ENCODE data around the gene AR.
"Not testable (repeated sequence)": the region's sequence is repeated elsewhere in the genome, so short reads cannot be mapped to it uniquely, and the experiment has no call there.

The AR gene

DNA sequence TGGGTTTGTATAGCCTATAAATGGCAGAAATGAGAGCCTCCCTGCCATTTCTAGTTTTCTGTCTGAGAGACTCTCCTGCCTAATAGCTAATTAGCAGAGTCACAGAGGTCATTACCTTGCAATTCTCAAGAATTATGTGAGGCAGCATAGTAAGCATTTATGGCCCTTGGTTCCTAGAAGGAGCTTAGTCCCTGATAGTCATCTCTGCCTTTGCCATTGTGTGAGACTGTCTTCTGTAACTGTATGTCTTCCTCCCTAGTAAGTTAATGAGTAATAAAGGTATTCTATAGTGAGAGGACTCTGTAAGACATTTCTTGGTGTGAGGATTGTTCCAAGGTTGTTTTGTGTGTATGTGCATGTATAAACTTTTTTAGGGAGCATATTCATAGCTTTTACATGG, 108.7 kb downstream of the AR start:
- ATAC-seq, result no peak
- H3K4me3 Mint-ChIP-seq, result no peak overlapping the region
- no peaks in the 10 kb centered on the region for H3K36me3 Mint-ChIP-seq
- H3K27ac Mint-ChIP-seq, result no peak overlapping the region
- no peaks in the 10 kb centered on the region for H3K4me1 Mint-ChIP-seq
- no peaks in the 10 kb centered on the region for H3K27me3 Mint-ChIP-seq
- no peaks in the 10 kb centered on the region for H3K9me3 Mint-ChIP-seq

DNA sequence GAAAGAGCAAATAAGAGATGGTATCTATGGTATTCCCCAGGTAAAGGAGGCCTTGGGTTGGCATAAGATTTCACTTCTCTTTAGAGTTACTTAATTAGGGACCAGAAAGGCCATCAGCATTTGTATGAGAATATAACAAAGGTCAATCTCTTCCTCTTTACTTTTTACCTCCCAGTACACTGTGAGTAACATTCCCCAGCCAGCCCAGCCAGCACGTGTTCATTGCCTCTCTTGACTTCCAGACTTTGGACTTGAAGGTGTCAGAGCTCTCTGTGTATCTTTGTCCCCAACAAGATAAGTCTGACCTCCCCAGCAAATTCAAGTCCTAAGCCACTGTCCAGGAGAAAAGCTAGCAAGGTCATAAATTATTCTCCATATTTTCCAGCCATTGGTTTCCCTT, 110.5 kb downstream of the AR start:
- H3K4me3 Mint-ChIP-seq, result no peak overlapping the region
- no peaks in the 10 kb centered on the region for H3K27me3 Mint-ChIP-seq
- no peak for ATAC-seq

DNA sequence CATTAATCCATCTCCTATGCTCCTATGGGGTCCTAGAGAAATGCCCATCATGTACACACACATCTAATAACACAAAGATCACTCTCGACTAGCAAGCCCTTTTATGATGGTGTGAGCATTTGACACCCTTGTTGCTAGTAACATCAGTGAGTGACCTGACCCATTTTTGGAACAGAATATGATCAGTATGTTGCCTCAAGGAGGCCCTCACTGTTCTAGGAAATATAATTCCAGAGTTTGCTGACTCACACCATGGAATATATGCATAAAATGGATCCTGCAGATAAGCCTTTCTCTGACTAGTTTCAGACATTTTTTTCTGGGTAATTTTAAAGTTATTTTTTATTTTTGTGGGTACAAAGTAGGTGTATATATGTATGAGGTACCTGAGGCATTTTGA, 121.8 kb downstream of the AR start:
- Mint-ChIP-seq H3K36me3 (no peaks in the 10 kb centered on the region), H3K27ac (no peak overlapping the region), H3K27me3 (no peaks in the 10 kb centered on the region), H3K4me1 (no peaks in the 10 kb centered on the region), H3K4me3 (no peak overlapping the region), H3K9me3 (peaks cover 6% of the 10 kb centered on the region)
- ATAC-seq, result no peak

More for the DNA sequence above, 110.5 kb downstream of the AR start:
- H3K27ac Mint-ChIP-seq, result no peak overlapping the region
- no peaks in the 10 kb centered on the region for H3K36me3 Mint-ChIP-seq
- no peaks in the 10 kb centered on the region for H3K9me3 Mint-ChIP-seq
- H3K4me1 Mint-ChIP-seq, result no peaks in the 10 kb centered on the region

DNA sequence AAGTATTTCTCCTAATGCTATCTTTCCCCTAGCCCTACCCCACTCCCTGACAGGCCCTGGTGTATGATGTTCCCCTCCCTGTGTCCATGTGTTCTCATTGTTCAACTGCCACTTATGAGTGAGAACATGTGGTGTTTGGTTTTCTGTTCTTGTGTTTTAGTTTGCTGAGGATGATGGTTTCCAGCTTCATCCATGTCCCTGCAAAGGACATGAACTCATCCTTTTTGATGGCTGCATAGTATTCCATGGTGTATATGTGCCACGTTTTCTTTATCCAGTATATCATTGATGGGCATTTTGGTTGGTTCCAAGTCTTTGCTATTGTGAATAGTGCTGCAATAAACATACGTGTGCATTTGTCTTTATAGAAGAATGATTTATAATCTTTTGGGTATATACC, 126.9 kb downstream of the AR start:
- not testable (repeated sequence) for H3K9me3 Mint-ChIP-seq, ATAC-seq

DNA sequence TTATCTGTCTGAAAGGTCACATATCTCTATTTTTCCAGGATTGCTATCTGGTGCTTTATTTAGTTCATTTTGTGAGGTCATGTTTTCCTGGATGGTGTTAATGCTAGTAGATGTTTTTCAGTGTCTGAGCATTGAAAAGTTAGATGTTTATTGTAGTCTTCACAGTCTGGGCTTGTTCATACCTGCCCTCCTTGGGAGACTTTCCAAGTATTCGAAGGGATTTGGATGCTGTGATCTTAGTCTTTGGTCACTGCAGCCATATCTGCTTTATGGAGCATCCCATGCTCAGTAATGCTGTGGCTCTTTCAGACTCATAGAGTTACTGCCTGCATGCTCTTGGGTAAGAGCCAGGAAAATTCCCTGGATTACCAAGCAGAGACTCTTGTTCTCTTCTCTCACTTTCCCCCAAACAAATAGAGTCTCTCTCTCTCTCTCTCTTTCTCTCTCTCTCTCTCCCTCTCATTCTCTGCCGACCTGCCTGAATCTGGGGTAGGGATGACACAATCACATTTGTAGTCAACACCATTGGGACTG, 130.0 kb downstream of the AR start:
- no peaks in the 10 kb centered on the region for H3K4me1 Mint-ChIP-seq
- H3K36me3 Mint-ChIP-seq, result no peaks in the 10 kb centered on the region
- no peak overlapping the region for H3K4me3 Mint-ChIP-seq
- no peak for ATAC-seq
- H3K27me3 Mint-ChIP-seq, result no peaks in the 10 kb centered on the region
- H3K27ac Mint-ChIP-seq, result no peak overlapping the region
- H3K9me3 Mint-ChIP-seq, result peaks cover 4% of the 10 kb centered on the region

More for the DNA sequence above, 126.9 kb downstream of the AR start:
- not testable (repeated sequence) for H3K27ac Mint-ChIP-seq, H3K4me3 Mint-ChIP-seq, H3K27me3 Mint-ChIP-seq, H3K4me1 Mint-ChIP-seq, H3K36me3 Mint-ChIP-seq

DNA sequence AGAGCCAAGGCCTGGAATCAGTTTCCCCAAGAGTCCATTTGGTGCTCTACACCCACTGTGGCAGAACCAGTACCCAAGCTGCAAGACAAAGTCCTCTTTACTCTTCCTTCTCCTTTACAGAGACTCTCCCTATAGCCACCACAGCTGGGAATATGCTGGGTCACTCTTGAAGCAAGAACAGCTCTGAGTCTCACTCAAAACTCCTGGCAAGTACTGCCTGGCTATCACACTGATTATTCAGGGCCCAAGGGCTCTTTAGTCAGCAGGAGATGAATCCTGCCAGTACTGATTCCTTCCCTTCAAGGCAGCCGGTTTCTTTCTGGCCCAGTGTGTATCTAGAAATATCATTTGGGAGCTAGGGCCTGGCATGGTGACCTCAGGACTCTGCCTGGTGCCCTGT, 130.9 kb downstream of the AR start:
- Mint-ChIP-seq H3K27ac (no peak overlapping the region), H3K4me1 (no peaks in the 10 kb centered on the region), H3K27me3 (no peaks in the 10 kb centered on the region), H3K36me3 (no peaks in the 10 kb centered on the region), H3K9me3 (peaks cover 4% of the 10 kb centered on the region), H3K4me3 (no peak overlapping the region)
- ATAC-seq, result no peak

DNA sequence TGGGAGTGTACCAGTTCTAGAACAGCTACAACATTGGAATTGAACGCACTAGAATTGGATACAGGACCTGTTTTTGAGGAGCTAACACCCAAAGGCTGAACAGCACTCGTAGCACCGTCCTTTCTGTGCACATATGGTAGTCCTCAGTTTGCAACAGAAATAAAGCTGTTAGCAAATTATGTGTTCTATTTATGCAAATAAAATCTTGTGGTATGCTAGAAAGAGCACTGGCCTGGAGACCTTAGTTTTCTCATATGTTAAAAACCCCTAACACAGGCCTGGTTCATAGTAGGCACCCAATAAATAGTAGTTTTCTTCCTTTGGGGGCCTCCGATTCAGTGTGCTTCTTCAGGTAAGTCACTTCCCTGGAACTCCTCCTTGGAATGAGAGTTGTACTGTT, 140.3 kb downstream of the AR start:
- Mint-ChIP-seq H3K36me3 (no peaks in the 10 kb centered on the region), H3K9me3 (no peaks in the 10 kb centered on the region), H3K4me3 (no peak overlapping the region), H3K27me3 (no peaks in the 10 kb centered on the region), H3K4me1 (no peaks in the 10 kb centered on the region), H3K27ac (no peak overlapping the region)
- ATAC-seq, result no peak

DNA sequence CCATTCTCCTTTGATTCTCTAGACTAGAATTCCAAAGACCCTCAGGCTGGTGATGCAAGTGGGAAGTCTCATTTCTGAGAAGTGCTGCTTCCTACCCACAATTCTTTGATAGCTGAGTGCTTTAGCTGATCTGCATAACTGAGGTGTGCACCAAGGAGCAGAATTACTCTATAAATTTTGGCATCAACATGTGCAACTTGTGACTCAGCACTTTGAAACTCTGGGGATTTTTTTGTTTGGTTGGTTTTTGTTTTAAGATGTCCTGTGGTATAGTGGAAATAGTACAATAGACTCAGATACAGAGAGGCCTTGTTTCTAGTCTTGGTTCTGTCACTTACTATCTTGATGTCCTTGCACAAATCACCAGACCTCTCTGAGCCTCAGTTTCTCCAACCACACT, 148.4 kb downstream of the AR start:
- no peaks in the 10 kb centered on the region for H3K27me3 Mint-ChIP-seq
- no peak overlapping the region for H3K27ac Mint-ChIP-seq
- H3K4me1 Mint-ChIP-seq, result no peaks in the 10 kb centered on the region
- no peak overlapping the region for H3K4me3 Mint-ChIP-seq
- no peak for ATAC-seq
- peaks cover 4% of the 10 kb centered on the region for H3K9me3 Mint-ChIP-seq
- no peaks in the 10 kb centered on the region for H3K36me3 Mint-ChIP-seq

DNA sequence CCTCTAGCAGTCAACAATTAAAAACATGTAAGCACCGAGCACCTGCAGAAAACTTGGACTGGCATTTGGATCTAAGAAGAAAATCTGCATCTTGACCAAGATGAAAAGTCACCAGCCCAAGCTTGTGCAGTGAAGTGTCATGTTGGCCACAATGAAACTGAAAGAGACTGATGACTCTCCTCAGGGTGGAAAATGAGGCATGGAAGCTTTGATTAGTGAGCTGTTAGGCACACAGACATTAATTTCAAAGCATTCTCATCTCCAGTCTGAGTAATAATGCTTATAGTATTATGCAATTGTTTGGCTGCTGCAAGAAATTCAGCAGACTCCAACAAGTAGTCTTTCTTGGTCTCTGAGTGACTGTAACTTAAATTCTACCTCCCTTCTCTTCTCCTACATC, 150.1 kb downstream of the AR start:
- Mint-ChIP-seq H3K27me3 (no peaks in the 10 kb centered on the region), H3K9me3 (peaks cover 4% of the 10 kb centered on the region), H3K27ac (no peak overlapping the region), H3K4me1 (no peaks in the 10 kb centered on the region), H3K36me3 (no peaks in the 10 kb centered on the region), H3K4me3 (no peak overlapping the region)
- no peak for ATAC-seq

DNA sequence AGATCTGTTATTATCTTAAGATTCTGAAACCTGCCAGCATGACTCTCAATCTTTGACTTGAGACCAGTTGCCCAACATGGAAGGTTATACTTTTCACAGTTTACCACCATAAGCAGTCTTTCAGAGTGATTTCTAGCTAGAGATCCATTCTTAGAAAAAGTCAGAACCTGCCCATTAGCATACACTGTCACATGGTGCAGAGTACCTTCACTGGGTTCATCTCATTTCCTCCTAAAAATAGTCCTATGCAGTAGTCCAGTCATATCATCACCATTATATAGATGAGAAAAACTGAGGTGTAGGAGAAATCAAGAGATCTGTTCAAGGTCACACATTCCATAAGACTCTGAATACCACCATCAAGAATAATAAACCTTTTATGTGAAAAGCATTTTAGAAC, 153.6 kb downstream of the AR start:
- H3K27me3 Mint-ChIP-seq, result no peaks in the 10 kb centered on the region
- peaks cover 3% of the 10 kb centered on the region for H3K9me3 Mint-ChIP-seq
- no peaks in the 10 kb centered on the region for H3K4me1 Mint-ChIP-seq
- H3K27ac Mint-ChIP-seq, result no peak overlapping the region
- H3K4me3 Mint-ChIP-seq, result no peak overlapping the region
- no peak for ATAC-seq
- H3K36me3 Mint-ChIP-seq, result no peaks in the 10 kb centered on the region

DNA sequence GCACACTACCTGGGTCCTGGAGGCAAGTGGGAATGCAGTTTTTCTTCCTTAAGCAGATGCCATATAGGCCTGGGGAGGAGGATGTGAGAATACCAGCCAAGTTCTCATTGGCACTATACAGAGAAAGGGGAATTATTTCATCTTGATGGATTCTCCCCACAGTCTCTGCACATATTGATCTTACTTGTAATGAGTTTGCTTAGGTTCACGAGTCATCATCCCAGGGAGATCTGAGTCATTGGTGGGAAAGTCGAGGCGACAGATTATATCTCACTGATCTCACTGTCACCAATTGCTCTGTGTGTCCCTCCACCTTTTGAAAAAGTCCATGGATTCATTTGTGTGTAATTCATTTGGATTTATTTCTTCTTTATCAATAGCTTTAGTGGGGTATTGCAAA, 156.8 kb downstream of the AR start:
- Mint-ChIP-seq H3K36me3 (no peaks in the 10 kb centered on the region), H3K4me3 (no peak overlapping the region), H3K27me3 (no peaks in the 10 kb centered on the region), H3K9me3 (peaks cover 3% of the 10 kb centered on the region), H3K4me1 (no peaks in the 10 kb centered on the region), H3K27ac (no peak overlapping the region)
- ATAC-seq, result no peak

DNA sequence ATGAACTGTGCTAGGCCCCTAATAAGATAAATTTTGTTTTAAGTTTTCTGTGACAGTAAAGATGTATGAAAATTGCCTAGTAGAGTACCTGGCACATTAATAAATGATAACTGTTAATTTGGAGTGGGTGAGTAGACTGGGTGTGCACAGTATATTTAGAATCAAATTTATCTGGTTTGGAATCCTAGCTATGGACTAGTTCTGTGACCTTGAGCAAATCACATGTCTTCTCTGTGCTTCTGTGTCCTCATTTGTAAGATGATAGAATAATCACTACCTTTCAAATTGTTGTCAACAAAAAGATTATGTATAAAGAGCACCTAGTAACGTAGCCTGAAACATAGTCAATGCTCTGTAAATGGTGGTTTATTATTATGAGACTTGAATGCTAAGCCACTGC, 170.2 kb downstream of the AR start:
- Mint-ChIP-seq H3K27ac (no peak overlapping the region), H3K36me3 (no peaks in the 10 kb centered on the region), H3K9me3 (peaks cover 2% of the 10 kb centered on the region), H3K27me3 (no peaks in the 10 kb centered on the region), H3K4me3 (no peak overlapping the region), H3K4me1 (no peaks in the 10 kb centered on the region)
- ATAC-seq, result no peak

DNA sequence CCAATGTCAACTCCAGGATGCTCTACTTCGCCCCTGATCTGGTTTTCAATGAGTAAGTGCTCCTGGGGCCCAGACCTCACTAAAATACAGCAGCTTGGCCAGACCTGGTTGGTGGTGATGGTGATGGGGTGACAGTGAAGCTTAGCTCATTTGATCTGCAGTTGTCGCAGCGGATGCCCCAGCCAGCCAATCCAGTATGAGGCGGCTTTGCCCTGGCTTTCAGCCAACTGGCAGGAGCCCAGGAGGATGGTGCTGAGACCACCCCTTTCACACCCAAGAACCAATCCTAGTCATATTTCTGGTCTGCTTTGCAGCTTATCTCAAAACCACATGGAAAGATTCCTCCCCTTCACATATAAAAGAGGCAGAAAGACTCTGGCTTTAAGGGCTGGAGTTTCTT, 173.8 kb downstream of the AR start:
- ATAC-seq, result no peak
- no peak overlapping the region for H3K27ac Mint-ChIP-seq
- H3K9me3 Mint-ChIP-seq, result no peaks in the 10 kb centered on the region

DNA sequence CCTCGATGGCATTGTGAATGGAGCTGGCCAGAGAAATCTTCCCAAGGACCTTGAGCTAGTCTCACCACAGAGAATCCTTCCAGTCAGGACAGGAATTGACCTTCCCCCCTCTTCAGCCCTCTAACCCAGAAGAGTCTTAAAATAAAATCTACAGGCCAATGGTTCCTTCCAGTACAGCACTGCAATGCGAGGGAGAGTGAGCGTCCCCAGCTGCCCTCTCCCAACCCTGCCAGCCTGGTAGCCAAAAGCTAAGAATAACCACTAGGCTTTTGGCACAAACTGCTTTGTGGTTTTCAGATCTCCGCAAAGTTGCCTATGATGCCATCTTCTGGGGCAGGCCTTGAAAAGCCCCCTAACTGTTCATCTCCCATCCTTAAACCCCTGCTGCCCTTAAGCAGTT, 175.1 kb downstream of the AR start:
- H3K27me3 Mint-ChIP-seq, result no peaks in the 10 kb centered on the region
- H3K9me3 Mint-ChIP-seq, result no peaks in the 10 kb centered on the region
- no peak for ATAC-seq
- no peaks in the 10 kb centered on the region for H3K36me3 Mint-ChIP-seq
- no peak overlapping the region for H3K4me3 Mint-ChIP-seq
- no peak overlapping the region for H3K27ac Mint-ChIP-seq
- no peaks in the 10 kb centered on the region for H3K4me1 Mint-ChIP-seq

More for the DNA sequence above, 173.8 kb downstream of the AR start:
- no peak overlapping the region for H3K4me3 Mint-ChIP-seq
- no peaks in the 10 kb centered on the region for H3K36me3 Mint-ChIP-seq
- no peaks in the 10 kb centered on the region for H3K27me3 Mint-ChIP-seq
- no peaks in the 10 kb centered on the region for H3K4me1 Mint-ChIP-seq

DNA sequence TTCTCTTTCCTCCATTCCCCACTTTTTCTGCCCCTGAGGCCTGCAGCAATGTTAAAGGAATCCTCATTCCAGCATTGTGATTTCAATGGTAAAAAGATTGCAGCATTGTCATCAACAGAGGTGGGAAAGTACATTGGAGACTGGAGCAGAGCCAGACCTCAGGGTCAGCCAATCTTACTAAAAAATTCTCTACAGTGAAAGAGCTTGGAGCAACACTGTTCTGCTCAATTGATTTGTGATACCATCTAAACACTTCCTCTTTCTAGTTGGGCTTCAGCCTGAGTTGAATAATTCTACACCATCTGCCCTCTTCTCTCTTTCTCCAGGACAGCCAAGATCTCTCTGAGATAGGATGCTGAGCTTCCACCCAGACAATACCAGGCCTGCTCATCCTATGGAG, 176.5 kb downstream of the AR start:
- H3K4me3 Mint-ChIP-seq, result no peak overlapping the region
- H3K9me3 Mint-ChIP-seq, result no peaks in the 10 kb centered on the region
- no peaks in the 10 kb centered on the region for H3K4me1 Mint-ChIP-seq
- no peak overlapping the region for H3K27ac Mint-ChIP-seq
- no peak for ATAC-seq
- H3K27me3 Mint-ChIP-seq, result no peaks in the 10 kb centered on the region
- no peaks in the 10 kb centered on the region for H3K36me3 Mint-ChIP-seq

DNA sequence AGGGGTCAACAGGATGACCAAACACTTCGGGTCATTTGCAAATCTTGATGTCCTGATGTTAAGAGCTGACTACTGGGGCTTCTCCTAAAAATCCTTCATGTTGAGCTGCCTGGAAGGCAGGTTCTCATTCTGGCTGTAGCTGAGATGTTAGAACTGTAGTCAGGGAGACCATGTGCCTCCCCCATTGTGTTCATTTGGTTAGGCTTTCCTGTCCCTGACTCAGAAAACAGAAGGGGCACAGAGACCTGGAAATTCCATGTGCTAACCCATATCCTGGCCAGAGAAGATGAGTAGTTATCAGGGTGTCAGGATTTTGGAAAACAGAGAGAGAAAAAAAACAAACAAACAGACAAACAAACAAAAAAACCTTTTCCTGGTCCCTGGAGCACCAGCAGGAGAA, 177.5 kb downstream of the AR start:
- Mint-ChIP-seq H3K4me3 (no peak overlapping the region), H3K27me3 (no peaks in the 10 kb centered on the region), H3K36me3 (no peaks in the 10 kb centered on the region), H3K27ac (no peak overlapping the region), H3K9me3 (no peaks in the 10 kb centered on the region), H3K4me1 (no peaks in the 10 kb centered on the region)
- no peak for ATAC-seq
